Esophagus squamous epithelium (tissue), 5 donors: ENCODE results near the gene MUS81. TPM values are rescaled to one million over a fixed set of nuclear protein-coding genes. Genes with fewer than 3 reads are reported as not detected.

Experiments
- DNase-seq: peaks from one replicate; lab custom pipeline; 2025; lab: John Stamatoyannopoulos, UW
- H3K27ac ChIP-seq, 4 donors: fragments of 200-600 bp; sonication (generic); one replicate each; pipeline ENCODE4 v1.5.1; 2016 to 2019; ENCODE audit warnings: mild to moderate bottlenecking in 1 of 4
- H3K27me3 ChIP-seq, 4 donors: fragments of 200-600 bp; sonication (generic); 1 replicate in 3 of 4; 2 replicates in 1 of 4; pipeline versions ENCODE4 v1.5.1 to v1.6.0; 2017 to 2021; ENCODE audit warnings: antibody characterized with exemption in 1 of 4
- H3K36me3 ChIP-seq, 3 donors: fragments of 200-600 bp; sonication (generic); one replicate each; pipeline ENCODE4 v1.5.1; 2016 to 2019
- H3K4me1 ChIP-seq, 3 donors: fragments of 200-600 bp; sonication (generic); one replicate each; pipeline ENCODE4 v1.5.1; 2017 to 2019
- H3K4me3 ChIP-seq, 4 donors: fragments of 200-600 bp; sonication (generic); 1 replicate in 3 of 4; 2 replicates in 1 of 4; pipeline ENCODE4 v1.5.1; 2016 to 2019; ENCODE audit warnings: mild to moderate bottlenecking in 2 of 4, moderate library complexity in 1 of 4
- H3K9me3 ChIP-seq, 3 donors: fragments of 200-600 bp; sonication (generic); one replicate each; pipeline ENCODE4 v1.5.1; 2016 to 2019
- CTCF ChIP-seq, 6 experiments: fragments of 450-650 bp in 4 of 6; fragments of 200-600 bp in 2 of 6; sonication (generic) in 2 of 6; IDR thresholded peaks; one replicate each; pipeline ENCODE4 v1.5.1; 2016 to 2019; ENCODE audit warnings: antibody characterized with exemption in 6 of 6, mild to moderate bottlenecking in 4 of 6, moderate library complexity in 4 of 6
- POLR2A ChIP-seq, 4 donors: fragments of 450-650 bp; IDR thresholded peaks; one replicate each; pipeline ENCODE4 v1.6.1; 2017; ENCODE audit warnings: antibody characterized with exemption in 4 of 4, mild to moderate bottlenecking in 4 of 4, moderate library complexity in 3 of 4
- WGBS, 2 donors: methylation state at CpG; one replicate each; pipeline ENCODE4 v1.1.5; 2018; 5-methylcytosine and 5-hydroxymethylcytosine counted together
- intact Hi-C: fragments of 100-400 bp; cut with DNase I; formaldehyde crosslinking; loops from one replicate; pipeline ENCODE4 v1.15.0; 2022
- total RNA-seq, 4 donors: library from RNA; depleted of rRNA; stranded (reverse); fragments of >200 nt; gene quantifications; one replicate each; pipeline ENCODE4 v1.1.0, GENCODE V29; 2016
- donor health status: DM: yes; HTN: yes; CAD: no.

The MUS81 gene
- total RNA-seq, 4 donors from 2014 or later, result 17.6 to 36.2 (median 31.1) TPM

GRCh38 chr11:65903068-65903481 lies 42.8 kb downstream of the MUS81 start:
- H3K4me3 ChIP-seq, result no peak overlapping the region
- no peak for DNase-seq
- 29 to 83% methylated on average over 1 to 2 of the region's 5 CpGs for WGBS, 2 donors
- no peaks in the 10 kb centered on the region for H3K36me3 ChIP-seq
- H3K4me1 ChIP-seq, result peaks cover 5 to 36% (median 7%) of the 10 kb centered on the region in 3 donors
- TF ChIP-seq POLR2A (IDR thresholded peaks at IDR 0.05), result no peak
- TF ChIP-seq CTCF (IDR thresholded peaks at IDR 0.05), result no peak
- intact Hi-C loops, result no loop called here
- H3K27ac ChIP-seq, result peak overlapping the region in 2 of 4 donors; percentile 20 to 40
- H3K9me3 ChIP-seq, result no peaks in the 10 kb centered on the region
- peaks cover 0 to 11% (median 0%) of the 10 kb centered on the region in 4 donors for H3K27me3 ChIP-seq

- no peak overlapping the region for H3K4me3 ChIP-seq
- peaks cover 5 to 31% (median 7%) of the 10 kb centered on the region in 3 donors for H3K4me1 ChIP-seq
- peaks cover 0 to 11% (median 0%) of the 10 kb centered on the region in 4 donors for H3K27me3 ChIP-seq
- H3K27ac ChIP-seq, result no peak overlapping the region
- no peak for TF ChIP-seq CTCF (IDR thresholded peaks at IDR 0.05)
- TF ChIP-seq POLR2A (IDR thresholded peaks at IDR 0.05), result no peak
- no peak for DNase-seq
- no peaks in the 10 kb centered on the region for H3K9me3 ChIP-seq
- WGBS, 2 donors, result 71 to 74% methylated on average over 8 of the region's 8 CpGs
- intact Hi-C loops, result no loop called here
- H3K36me3 ChIP-seq, result no peaks in the 10 kb centered on the region
These were observed 43.5 kb downstream of the MUS81 start for GRCh38 chr11:65903715-65904114.

- no peak for TF ChIP-seq CTCF (IDR thresholded peaks at IDR 0.05)
- TF ChIP-seq POLR2A (IDR thresholded peaks at IDR 0.05), result no peak
- Histone ChIP-seq H3K4me3 (no peak overlapping the region), H3K9me3 (no peaks in the 10 kb centered on the region), H3K27ac (no peak overlapping the region), H3K36me3 (no peaks in the 10 kb centered on the region), H3K27me3 (no peaks in the 10 kb centered on the region), H3K4me1 (peaks cover 0 to 13% (median 4%) of the 10 kb centered on the region in 3 donors)
- DNase-seq, result no peak
- intact Hi-C loops, result no loop called here
- 72 to 76% methylated on average over 5 of the region's 5 CpGs for WGBS, 2 donors
These were observed 46.4 kb downstream of the MUS81 start for GRCh38 chr11:65906602-65907001.

- H3K27ac ChIP-seq, result no peak overlapping the region
- H3K4me1 ChIP-seq, result peaks cover 10 to 22% (median 17%) of the 10 kb centered on the region in 3 donors
- DNase-seq, result no peak
- H3K27me3 ChIP-seq, result no peaks in the 10 kb centered on the region
- intact Hi-C loops, result no loop called here
- WGBS, 2 donors, result 86 to 88% methylated on average over 6 of the region's 6 CpGs
- H3K4me3 ChIP-seq, result no peak overlapping the region
- no peaks in the 10 kb centered on the region for H3K9me3 ChIP-seq
- TF ChIP-seq POLR2A (IDR thresholded peaks at IDR 0.05) (no peak), CTCF (IDR thresholded peaks at IDR 0.05) (no peak)
- no peaks in the 10 kb centered on the region for H3K36me3 ChIP-seq
These were observed 47.6 kb downstream of the MUS81 start for GRCh38 chr11:65907878-65908277.

GRCh38 chr11:65911682-65912568 lies 51.7 kb downstream of the MUS81 start:
- WGBS, 2 donors, result 7 to 40% methylated on average over 9 to 12 of the region's 14 CpGs
- H3K4me3 ChIP-seq, result no peak overlapping the region

More at GRCh38 chr11:65911682-65912568, 51.7 kb downstream of the MUS81 start:
- Histone ChIP-seq H3K36me3 (peaks cover 0 to under 1% (median 0%) of the 10 kb centered on the region in 3 donors), H3K4me1 (peaks cover 37 to 60% (median 44%) of the 10 kb centered on the region in 3 donors), H3K27ac (peak overlapping the region; percentile 54 to 81 (median 60)), H3K9me3 (no peaks in the 10 kb centered on the region), H3K27me3 (no peaks in the 10 kb centered on the region)
- intact Hi-C loops, result no loop called here
- DNase-seq, result no peak
- TF ChIP-seq CTCF (IDR thresholded peaks at IDR 0.05) (peak in 3 of 6 experiments; percentile 20 to 34 (median 34)), POLR2A (IDR thresholded peaks at IDR 0.05) (peak in 1 of 4 donors; percentile 21)
